Smooth muscle cell (in vitro differentiated cells): ENCODE results near the gene TMEM120B. TPM values are rescaled to one million over a fixed set of nuclear protein-coding genes. Genes with fewer than 3 reads are reported as not detected.

Experiments
- DNase-seq: peaks from one replicate; lab custom pipeline; 2025; ENCODE audit not compliant: unreplicated experiment; lab: John Stamatoyannopoulos, UW
- H2AFZ ChIP-seq: fragments of 200-600 bp; sonication (generic); 2 replicates; pipeline ENCODE4 v1.6.0; 2016; ENCODE audit warnings: antibody characterized with exemption, low read depth, mild to moderate bottlenecking
- H3F3A ChIP-seq: fragments of 200-600 bp; sonication (generic); 2 replicates; pipeline ENCODE4 v1.6.0; 2017; ENCODE audit warnings: antibody characterized with exemption, low read depth
- H3K27ac ChIP-seq: fragments of 200-600 bp; sonication (generic); 2 replicates; pipeline ENCODE4 v1.5.1; 2016; ENCODE audit warnings: low read depth, mild to moderate bottlenecking
- H3K27me3 ChIP-seq: fragments of 200-600 bp; sonication (generic); 2 replicates; pipeline ENCODE4 v1.6.1; 2016; ENCODE audit warnings: low read depth, mild to moderate bottlenecking
- H3K36me3 ChIP-seq: fragments of 200-600 bp; sonication (generic); 2 replicates; pipeline ENCODE4 v1.5.1; 2016; ENCODE audit warnings: low read depth
- H3K4me1 ChIP-seq: fragments of 200-600 bp; sonication (generic); 2 replicates; pipeline ENCODE4 v1.5.1; 2016; ENCODE audit warnings: low read depth
- H3K4me2 ChIP-seq: fragments of 200-600 bp; sonication (generic); 2 replicates; pipeline ENCODE4 v1.6.0; 2016; ENCODE audit warnings: mild to moderate bottlenecking
- H3K4me3 ChIP-seq: fragments of 200-600 bp; sonication (generic); 2 replicates; pipeline ENCODE4 v1.5.1; 2016; ENCODE audit warnings: mild to moderate bottlenecking
- H3K79me2 ChIP-seq: fragments of 200-600 bp; sonication (generic); 2 replicates; pipeline ENCODE4 v1.6.0; 2016; ENCODE audit warnings: low read depth, mild to moderate bottlenecking
- H3K9ac ChIP-seq: fragments of 200-600 bp; sonication (generic); 2 replicates; pipeline ENCODE4 v1.6.0; 2016; ENCODE audit warnings: low read depth
- H3K9me3 ChIP-seq: fragments of 200-600 bp; sonication (generic); replicated peaks from 2 replicates; pipeline ENCODE4 v1.5.1; 2016; ENCODE audit warnings: low read depth
- H4K20me1 ChIP-seq: fragments of 200-600 bp; sonication (generic); 2 replicates; pipeline ENCODE4 v1.6.0; 2016; ENCODE audit warnings: low read depth
- CTCF ChIP-seq: fragments of 200-600 bp; sonication (generic); IDR thresholded peaks from 2 replicates; pipeline ENCODE4 v1.5.1; 2017; ENCODE audit warnings: borderline replicate concordance, mild to moderate bottlenecking, antibody characterized with exemption; ENCODE audit not compliant: insufficient read depth, poor library complexity, severe bottlenecking
- WGBS: methylation state at CpG from one replicate; pipeline ENCODE4 v1.1.7; 2016; ENCODE audit warnings: low lambda C conversion rate; 5-methylcytosine and 5-hydroxymethylcytosine counted together
- polyA plus RNA-seq: library from polyadenylated mRNA; unstranded; fragments of >200 nt; fragmentation: Nextera tagmentation; extraction: Ambion mirVana; gene quantifications from 2 replicates; pipeline ENCODE4 v1.2.1, GENCODE V29; 2016
- total RNA-seq: library from RNA; depleted of rRNA; stranded (reverse); fragments of >200 nt; gene quantifications from 2 replicates; pipeline ENCODE4 v1.2.3, GENCODE V29; 2014

Gene TMEM120B
- total and polyA plus RNA-seq, 2 experiments from 2014 or later: 5.3 to 7.6 TPM

GRCh38 chr12:121731473-121731872 lies 18.9 kb downstream of the TMEM120B start:
- no peaks in the 10 kb centered on the region for H3F3A ChIP-seq
- no peak overlapping the region for H3K27ac ChIP-seq
- peaks cover 4% of the 10 kb centered on the region for H3K79me2 ChIP-seq
- no peak overlapping the region for H3K4me2 ChIP-seq
- H3K4me1 ChIP-seq: no peaks in the 10 kb centered on the region
- TF ChIP-seq CTCF: no peak
- DNase-seq: no peak
- H4K20me1 ChIP-seq: peaks cover 16% of the 10 kb centered on the region
- no peaks in the 10 kb centered on the region for H3K36me3 ChIP-seq
- 96% methylated on average over 7 of the region's 7 CpGs for WGBS
- H3K4me3 ChIP-seq: no peak overlapping the region
- no peak overlapping the region for H3K9ac ChIP-seq
- H2AFZ ChIP-seq: no peak overlapping the region
- no peaks in the 10 kb centered on the region for H3K9me3 ChIP-seq
- H3K27me3 ChIP-seq: no peaks in the 10 kb centered on the region

GRCh38 chr12:121733849-121734248 lies 21.3 kb downstream of the TMEM120B start:
- TF ChIP-seq CTCF: no peak
- no peaks in the 10 kb centered on the region for H3K79me2 ChIP-seq
- no peak overlapping the region for H3K27ac ChIP-seq
- WGBS: 95% methylated on average over 8 of the region's 8 CpGs
- H3K4me1 ChIP-seq: no peaks in the 10 kb centered on the region
- no peak for DNase-seq
- no peaks in the 10 kb centered on the region for H3F3A ChIP-seq
- H3K4me2 ChIP-seq: no peak overlapping the region
- peaks cover 15% of the 10 kb centered on the region for H4K20me1 ChIP-seq
- no peaks in the 10 kb centered on the region for H3K9me3 ChIP-seq
- no peaks in the 10 kb centered on the region for H3K36me3 ChIP-seq
- no peak overlapping the region for H3K9ac ChIP-seq
- no peak overlapping the region for H2AFZ ChIP-seq
- no peak overlapping the region for H3K4me3 ChIP-seq
- no peaks in the 10 kb centered on the region for H3K27me3 ChIP-seq

GRCh38 chr12:121738340-121738858 lies 25.8 kb downstream of the TMEM120B start:
- Histone ChIP-seq H3K4me1 (no peaks in the 10 kb centered on the region), H3K27ac (no peak overlapping the region), H3K27me3 (no peaks in the 10 kb centered on the region), H4K20me1 (peaks cover 21% of the 10 kb centered on the region), H3K4me3 (no peak overlapping the region), H3K9me3 (no peaks in the 10 kb centered on the region), H3F3A (no peaks in the 10 kb centered on the region), H3K9ac (no peak overlapping the region), H3K36me3 (no peaks in the 10 kb centered on the region), H3K4me2 (no peak overlapping the region), H2AFZ (no peak overlapping the region), H3K79me2 (no peaks in the 10 kb centered on the region)
- 92% methylated on average over 9 of the region's 9 CpGs for WGBS
- DNase-seq: no peak
- TF ChIP-seq CTCF: no peak

- H3F3A ChIP-seq: no peaks in the 10 kb centered on the region
- H3K4me3 ChIP-seq: no peak overlapping the region
- DNase-seq: no peak
- no peaks in the 10 kb centered on the region for H3K9me3 ChIP-seq
- H3K4me2 ChIP-seq: no peak overlapping the region
- H3K9ac ChIP-seq: no peak overlapping the region
- no peak for TF ChIP-seq CTCF
- H3K27me3 ChIP-seq: no peaks in the 10 kb centered on the region
- H3K27ac ChIP-seq: no peak overlapping the region
- no peak overlapping the region for H2AFZ ChIP-seq
- no peaks in the 10 kb centered on the region for H3K79me2 ChIP-seq
- peaks cover 24% of the 10 kb centered on the region for H4K20me1 ChIP-seq
- 91% methylated on average over 4 of the region's 4 CpGs for WGBS
- H3K4me1 ChIP-seq: no peaks in the 10 kb centered on the region
- H3K36me3 ChIP-seq: no peaks in the 10 kb centered on the region
Measured at GRCh38 chr12:121740847-121741246, 28.3 kb downstream of the TMEM120B start.
